A549 treated with dexamethasone at 1 μM for 4 hours (cell line): Measurements from ENCODE around the gene ETV1. TPM values are rescaled to one million over a fixed set of nuclear protein-coding genes. Genes with fewer than 3 reads are reported as not detected.

Experiments used
- total RNA-seq: library from RNA; stranded (reverse); fragments of 200-300 nt; extraction: Qiagen RNA extraction; gene quantifications from 5 replicates; pipeline ENCODE4 v1.2.3, GENCODE V29; 2022

The ETV1 gene
- 1.6 to 2.4 TPM (median 2.3 TPM) in 5 replicates for total RNA-seq

DNA sequence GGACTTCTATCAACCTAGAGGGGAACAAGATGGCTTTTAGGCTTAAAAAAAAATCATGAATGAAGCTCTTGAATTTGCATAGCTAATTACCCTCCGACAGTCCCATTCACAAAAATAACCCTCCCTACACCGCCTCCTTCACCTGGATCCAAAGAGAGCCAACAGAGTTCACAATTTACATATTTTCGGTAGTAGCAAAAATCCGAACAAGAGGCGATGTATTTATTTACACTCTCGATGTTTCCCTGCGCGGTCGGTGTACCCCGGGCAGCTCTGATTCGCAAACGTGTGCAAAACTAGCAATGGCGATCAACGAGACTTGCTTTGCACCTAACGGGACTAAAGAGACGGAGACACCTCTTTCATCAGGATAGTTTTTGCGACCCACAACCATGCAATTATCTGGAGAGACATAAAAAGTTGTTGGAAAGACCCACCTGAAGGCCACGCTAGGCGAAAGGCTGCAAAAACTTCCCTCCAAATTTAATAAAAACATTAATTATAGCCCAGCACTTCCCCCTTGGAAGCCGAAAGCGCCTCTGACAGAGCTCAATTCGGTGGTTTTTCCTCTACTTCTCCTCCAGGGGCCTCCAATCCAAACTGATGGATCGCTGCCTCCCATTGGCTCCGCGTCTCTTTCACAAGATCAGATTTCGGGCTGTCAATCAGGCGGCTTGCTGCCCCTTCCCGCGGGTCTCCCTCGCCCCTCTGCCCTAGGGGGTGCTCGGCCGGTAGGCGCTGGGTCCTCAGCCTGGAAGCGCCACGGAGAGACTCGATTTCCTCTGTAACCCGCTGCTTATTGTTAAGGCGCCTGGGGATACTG, at the start of gene ETV1:
ETV1 (minus strand) TSS at position 541 of the 823 bp plus-strand sequence. CDS start 614 bp downstream, outside the sequence.

